Measurements from ENCODE around the gene INPP5K.

INPP5K gene

DNA sequence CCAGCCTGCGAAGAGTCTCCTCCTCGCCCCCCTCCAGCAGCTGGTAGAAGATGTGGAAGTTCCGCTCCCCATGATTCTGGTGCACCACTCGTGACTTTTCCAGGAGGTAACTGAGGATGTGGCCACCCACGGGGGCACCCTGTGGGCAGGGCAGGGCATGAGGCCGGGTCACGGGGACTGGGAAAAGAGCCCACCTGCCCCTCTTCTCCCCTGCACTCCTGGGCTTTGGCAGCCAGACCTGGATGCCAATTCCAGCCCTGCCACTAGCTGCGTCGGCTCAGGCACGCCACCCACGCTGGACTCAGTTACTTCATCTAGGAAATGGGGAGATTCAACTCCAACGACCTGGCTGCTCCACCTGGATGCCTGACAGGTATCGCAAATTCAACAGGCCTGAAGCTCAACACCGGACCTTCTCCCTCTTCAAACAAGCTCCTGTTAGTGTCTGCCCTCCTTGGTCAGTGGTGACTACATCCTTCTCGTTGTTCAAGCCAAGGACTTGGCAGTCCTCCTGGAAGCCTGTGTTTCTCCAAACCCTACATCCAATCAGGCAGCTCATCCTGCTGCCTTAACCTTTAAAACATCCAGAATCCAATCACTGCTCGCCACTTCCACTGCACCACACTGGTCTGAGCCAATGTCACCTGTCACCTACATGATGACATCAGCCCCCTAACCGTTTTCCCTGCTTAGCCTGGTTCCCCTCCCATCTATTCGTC lies 35.5 kb downstream of the INPP5K start:
- Histone ChIP-seq H3K4me3 (ENCODE audit: low read length) (no peak overlapping the region), H3K27me3 (ENCODE audit: insufficient read depth, low read length) (no peaks in the 10 kb centered on the region), H3K9ac (ENCODE audit: low read depth, low read length) (no peak overlapping the region), H3K27ac (ENCODE audit: low read depth, low read length) (no peak overlapping the region), H3K9me3 (ENCODE audit: insufficient read depth, low read depth, low read length) (no peaks in the 10 kb centered on the region), H3K36me3 (ENCODE audit: insufficient read depth, low read length) (peaks cover 60% of the 10 kb centered on the region), H3K4me1 (ENCODE audit: insufficient read depth, low read length) (peaks cover 6% of the 10 kb centered on the region; the same call in 1 of the 2 replicates)
- WGBS, result 93% methylated on average over 18 of the region's 18 CpGs

DNA sequence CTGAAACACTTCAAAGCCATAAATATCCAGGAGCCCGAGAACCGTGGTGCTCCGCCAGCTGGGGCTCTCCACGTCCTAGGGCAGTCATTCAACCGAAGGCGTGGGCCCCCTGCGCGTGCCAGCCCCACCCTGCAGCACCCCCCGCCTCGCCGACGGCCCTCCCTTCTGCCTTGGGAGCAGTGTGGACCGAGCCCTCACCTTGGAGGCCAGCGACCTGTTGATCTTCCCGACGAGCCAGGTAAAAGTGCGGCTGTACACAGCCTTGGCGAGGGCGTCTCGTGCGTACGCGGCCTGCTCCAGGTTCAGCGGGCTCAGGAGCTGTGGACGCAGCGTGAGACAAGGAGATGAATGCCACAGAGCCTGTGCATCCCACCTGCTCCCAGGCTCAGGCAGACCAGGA lies 38.0 kb downstream of the INPP5K start:
- no peaks in the 10 kb centered on the region for H3K27me3 ChIP-seq (ENCODE audit: insufficient read depth, low read length)
- H3K4me1 ChIP-seq (ENCODE audit: insufficient read depth, low read length), result no peaks in the 10 kb centered on the region
- H3K9me3 ChIP-seq (ENCODE audit: insufficient read depth, low read depth, low read length), result no peaks in the 10 kb centered on the region
- 96% methylated on average over 26 of the region's 26 CpGs for WGBS
- no peak overlapping the region for H3K9ac ChIP-seq (ENCODE audit: low read depth, low read length)
- peaks cover 72% of the 10 kb centered on the region for H3K36me3 ChIP-seq (ENCODE audit: insufficient read depth, low read length)
- H3K4me3 ChIP-seq (ENCODE audit: low read length), result no peak overlapping the region
- no peak overlapping the region for H3K27ac ChIP-seq (ENCODE audit: low read depth, low read length)

DNA sequence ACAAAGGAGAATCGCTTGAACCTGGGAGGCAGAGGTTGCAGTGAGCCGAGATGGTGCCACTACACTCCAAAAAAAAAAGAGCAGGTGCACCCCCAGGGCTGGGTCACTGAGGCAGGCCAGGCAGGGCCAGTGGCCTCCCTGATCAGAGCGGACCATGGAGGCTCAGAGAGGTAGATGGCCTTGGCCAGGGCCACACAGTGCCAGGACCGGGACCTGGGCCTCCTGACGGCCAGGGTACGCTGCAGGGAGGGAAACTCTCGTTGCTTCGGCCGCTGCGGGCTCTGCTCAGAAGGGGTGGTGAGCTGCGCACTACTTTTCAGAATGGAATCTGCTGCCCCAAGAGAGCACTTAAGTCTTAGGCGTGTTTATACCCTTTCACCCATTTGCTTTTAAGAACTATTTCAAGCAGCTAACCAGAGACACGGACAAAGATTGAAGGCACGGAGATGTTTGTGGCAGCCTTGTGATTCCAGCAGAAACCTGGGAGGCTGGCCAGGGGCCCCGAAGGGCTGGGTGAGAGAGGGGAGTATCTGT lies 41.0 kb downstream of the INPP5K start:
- no peak overlapping the region for H3K27ac ChIP-seq (ENCODE audit: low read depth, low read length)
- H3K4me3 ChIP-seq (ENCODE audit: low read length), result no peak overlapping the region
- H3K36me3 ChIP-seq (ENCODE audit: insufficient read depth, low read length), result peaks cover 66% of the 10 kb centered on the region
- WGBS, result 92% methylated on average over 15 of the region's 15 CpGs
- no peaks in the 10 kb centered on the region for H3K9me3 ChIP-seq (ENCODE audit: insufficient read depth, low read depth, low read length)
- no peak overlapping the region for H3K9ac ChIP-seq (ENCODE audit: low read depth, low read length)
- no peaks in the 10 kb centered on the region for H3K27me3 ChIP-seq (ENCODE audit: insufficient read depth, low read length)
- H3K4me1 ChIP-seq (ENCODE audit: insufficient read depth, low read length), result no peaks in the 10 kb centered on the region

DNA sequence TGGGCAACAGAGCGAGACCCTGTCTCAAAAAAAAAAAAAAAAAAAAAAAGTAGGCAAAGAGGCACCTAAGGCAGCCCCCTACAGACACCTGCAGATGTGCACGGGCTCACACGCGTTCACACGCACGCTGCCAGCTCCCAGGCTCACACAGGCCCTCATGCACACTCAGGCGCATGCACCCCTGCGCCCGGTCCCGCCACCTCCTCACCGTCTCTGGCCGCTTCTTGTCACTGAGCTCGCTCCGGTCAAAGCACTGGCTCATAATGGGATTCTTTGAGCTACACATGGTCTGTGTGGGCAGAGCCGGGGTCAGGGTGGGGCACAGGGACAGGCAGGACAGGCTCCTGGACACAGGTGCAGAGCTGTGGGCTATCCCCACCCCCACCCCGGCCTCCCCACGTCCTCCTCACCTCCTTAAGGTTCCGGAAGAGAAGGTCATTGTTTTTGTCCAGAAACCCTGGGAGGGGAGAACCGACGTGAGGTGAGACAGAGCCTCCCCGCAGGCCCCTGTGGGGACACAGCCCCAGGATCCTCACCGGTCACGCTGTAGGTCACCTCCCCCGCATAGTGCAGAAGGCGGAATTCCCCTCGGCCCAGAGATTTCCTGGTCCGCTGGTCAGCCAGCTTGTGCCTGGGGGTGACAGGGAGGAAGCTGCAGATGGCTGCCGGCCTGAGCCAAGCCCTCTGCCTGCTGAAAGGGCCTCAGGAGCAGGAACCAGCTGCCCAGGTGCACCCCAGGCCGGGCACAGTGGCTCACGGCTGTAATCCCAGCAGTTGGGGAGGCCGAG lies 41.8 kb downstream of the INPP5K start:
- Histone ChIP-seq H3K4me1 (ENCODE audit: insufficient read depth, low read length) (no peaks in the 10 kb centered on the region), H3K27ac (ENCODE audit: low read depth, low read length) (no peak overlapping the region), H3K9ac (ENCODE audit: low read depth, low read length) (0 out of 2 replicates have a peak overlapping the region, but pooled peaks have one; percentile 20), H3K9me3 (ENCODE audit: insufficient read depth, low read depth, low read length) (no peaks in the 10 kb centered on the region), H3K27me3 (ENCODE audit: insufficient read depth, low read length) (no peaks in the 10 kb centered on the region), H3K36me3 (ENCODE audit: insufficient read depth, low read length) (peaks cover 65% of the 10 kb centered on the region), H3K4me3 (ENCODE audit: low read length) (no peak overlapping the region)
- 87% methylated on average over 31 of the region's 31 CpGs for WGBS

DNA sequence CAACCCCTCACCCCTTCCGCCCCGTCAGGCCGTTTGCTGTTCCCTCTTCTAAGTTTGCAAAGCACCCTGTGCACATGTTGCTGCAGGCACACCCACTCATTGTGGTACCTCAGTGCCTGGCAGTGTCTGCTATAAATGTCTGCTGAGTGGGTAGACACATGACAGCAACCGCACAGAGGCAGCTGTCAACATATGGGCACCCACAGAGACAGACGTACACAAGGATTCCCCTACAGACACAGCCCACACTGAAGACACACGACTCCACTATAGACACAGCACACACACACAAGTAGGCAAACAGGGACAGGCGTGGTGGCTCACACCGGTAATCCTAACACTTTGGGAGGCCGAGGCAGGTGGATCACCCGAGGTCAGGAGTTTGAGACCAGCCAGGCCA lies 42.6 kb downstream of the INPP5K start:
- H3K9ac ChIP-seq (ENCODE audit: low read depth, low read length), result no peak overlapping the region
- no peak overlapping the region for H3K27ac ChIP-seq (ENCODE audit: low read depth, low read length)
- H3K4me3 ChIP-seq (ENCODE audit: low read length), result no peak overlapping the region
- no peaks in the 10 kb centered on the region for H3K27me3 ChIP-seq (ENCODE audit: insufficient read depth, low read length)
- no peaks in the 10 kb centered on the region for H3K4me1 ChIP-seq (ENCODE audit: insufficient read depth, low read length)
- H3K36me3 ChIP-seq (ENCODE audit: insufficient read depth, low read length), result peaks cover 64% of the 10 kb centered on the region
- H3K9me3 ChIP-seq (ENCODE audit: insufficient read depth, low read depth, low read length), result no peaks in the 10 kb centered on the region
- 96% methylated on average over 10 of the region's 10 CpGs for WGBS

DNA sequence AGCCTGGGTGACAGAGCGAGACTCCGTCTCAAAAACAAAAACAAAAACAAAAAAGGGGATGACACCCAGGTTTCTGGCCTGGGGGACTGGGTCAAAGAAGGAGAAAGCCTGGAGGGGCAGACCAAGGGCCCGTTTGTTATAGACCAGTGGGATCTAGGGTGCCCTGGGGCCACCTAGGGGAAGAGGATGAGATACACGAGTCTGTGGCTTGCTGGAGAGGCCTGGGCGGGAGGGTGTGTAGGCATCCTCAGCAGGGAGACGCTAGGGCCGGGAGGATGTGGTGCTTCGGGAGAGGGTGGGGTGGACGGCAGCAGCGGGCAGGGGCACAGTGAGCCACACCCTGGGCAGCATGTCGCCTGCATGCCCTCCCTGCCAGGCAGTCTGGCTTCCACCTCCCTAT lies 43.2 kb downstream of the INPP5K start:
- WGBS, result 79% methylated on average over 11 of the region's 11 CpGs
- no peak overlapping the region for H3K4me3 ChIP-seq (ENCODE audit: low read length)
- no peaks in the 10 kb centered on the region for H3K9me3 ChIP-seq (ENCODE audit: insufficient read depth, low read depth, low read length)
- H3K27ac ChIP-seq (ENCODE audit: low read depth, low read length), result no peak overlapping the region
- H3K27me3 ChIP-seq (ENCODE audit: insufficient read depth, low read length), result no peaks in the 10 kb centered on the region
- no peaks in the 10 kb centered on the region for H3K4me1 ChIP-seq (ENCODE audit: insufficient read depth, low read length)
- H3K36me3 ChIP-seq (ENCODE audit: insufficient read depth, low read length), result peaks cover 65% of the 10 kb centered on the region
- no peak overlapping the region for H3K9ac ChIP-seq (ENCODE audit: low read depth, low read length)

DNA sequence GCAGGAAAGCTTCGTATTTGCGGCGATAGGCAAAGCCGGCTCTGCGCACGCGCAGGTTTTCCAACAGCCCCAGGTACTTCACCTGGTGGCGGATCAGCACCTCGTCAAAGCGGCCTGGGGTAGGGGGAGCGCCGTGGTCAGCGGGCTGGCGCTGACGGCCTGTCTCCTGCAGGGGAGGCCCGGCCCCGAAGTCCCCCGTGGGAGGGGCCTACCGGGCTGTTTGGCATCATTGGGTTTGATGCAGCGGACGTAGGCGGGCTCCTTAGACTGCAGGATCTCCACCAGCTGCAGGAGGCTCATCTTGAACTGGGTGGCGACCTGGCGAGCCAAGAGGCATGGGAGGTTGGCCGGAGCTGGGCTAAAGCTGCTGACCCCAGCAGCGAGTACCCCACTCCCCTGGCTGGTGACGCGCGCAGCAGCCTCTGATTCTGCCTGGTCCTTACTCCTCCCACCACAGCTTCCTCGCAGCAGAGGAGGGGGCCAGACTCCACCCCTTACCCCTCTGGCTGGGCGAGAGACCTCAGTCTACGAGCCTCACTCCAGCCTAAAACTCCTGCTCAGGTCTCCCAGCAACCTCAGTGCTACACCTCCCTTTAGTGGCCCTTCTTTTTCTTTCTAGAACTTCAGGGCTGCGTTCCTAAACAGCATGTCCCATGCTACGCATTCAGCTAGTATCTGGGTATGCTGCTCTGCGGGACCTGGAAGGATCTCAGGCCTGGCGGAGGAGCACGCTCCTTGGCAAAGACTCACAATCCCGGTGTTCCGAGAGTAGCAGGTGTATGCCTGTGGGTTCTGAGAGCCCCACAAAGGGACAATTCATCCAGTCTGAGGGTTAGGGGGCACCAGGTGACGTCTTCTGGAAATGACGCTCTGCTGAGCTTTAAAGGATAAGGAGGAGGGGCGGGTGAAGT lies 44.2 kb downstream of the INPP5K start:
- Histone ChIP-seq H3K27me3 (ENCODE audit: insufficient read depth, low read length) (no peaks in the 10 kb centered on the region), H3K27ac (ENCODE audit: low read depth, low read length) (no peak overlapping the region), H3K36me3 (ENCODE audit: insufficient read depth, low read length) (peaks cover 60% of the 10 kb centered on the region), H3K4me1 (ENCODE audit: insufficient read depth, low read length) (no peaks in the 10 kb centered on the region), H3K9me3 (ENCODE audit: insufficient read depth, low read depth, low read length) (no peaks in the 10 kb centered on the region), H3K9ac (ENCODE audit: low read depth, low read length) (no peak overlapping the region), H3K4me3 (ENCODE audit: low read length) (no peak overlapping the region)
- WGBS, result 93% methylated on average over 42 of the region's 42 CpGs

DNA sequence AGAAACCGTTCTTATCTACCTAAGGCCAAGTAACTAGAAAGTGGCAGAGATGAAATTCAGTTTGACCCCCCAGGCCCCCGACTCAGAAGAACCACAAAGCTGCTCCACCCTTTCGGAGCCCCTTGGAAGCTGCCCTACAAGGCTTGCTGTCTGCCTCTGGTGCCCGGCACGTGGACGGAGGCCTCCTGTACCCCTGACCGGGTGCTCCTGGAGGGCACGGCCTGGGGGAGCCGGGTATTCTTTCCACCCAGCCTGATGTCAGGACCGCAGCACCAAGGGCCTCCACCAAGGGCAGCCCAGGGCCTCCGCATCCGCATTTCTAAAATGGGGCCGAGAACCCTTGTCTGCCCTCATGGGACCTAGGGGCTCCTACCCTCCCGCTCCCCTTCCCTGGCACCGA lies 44.9 kb downstream of the INPP5K start:
- Histone ChIP-seq H3K36me3 (ENCODE audit: insufficient read depth, low read length) (peaks cover 61% of the 10 kb centered on the region), H3K9ac (ENCODE audit: low read depth, low read length) (no peak overlapping the region), H3K27ac (ENCODE audit: low read depth, low read length) (no peak overlapping the region), H3K4me1 (ENCODE audit: insufficient read depth, low read length) (no peaks in the 10 kb centered on the region), H3K4me3 (ENCODE audit: low read length) (no peak overlapping the region), H3K9me3 (ENCODE audit: insufficient read depth, low read depth, low read length) (no peaks in the 10 kb centered on the region), H3K27me3 (ENCODE audit: insufficient read depth, low read length) (no peaks in the 10 kb centered on the region)
- 94% methylated on average over 15 of the region's 15 CpGs for WGBS

DNA sequence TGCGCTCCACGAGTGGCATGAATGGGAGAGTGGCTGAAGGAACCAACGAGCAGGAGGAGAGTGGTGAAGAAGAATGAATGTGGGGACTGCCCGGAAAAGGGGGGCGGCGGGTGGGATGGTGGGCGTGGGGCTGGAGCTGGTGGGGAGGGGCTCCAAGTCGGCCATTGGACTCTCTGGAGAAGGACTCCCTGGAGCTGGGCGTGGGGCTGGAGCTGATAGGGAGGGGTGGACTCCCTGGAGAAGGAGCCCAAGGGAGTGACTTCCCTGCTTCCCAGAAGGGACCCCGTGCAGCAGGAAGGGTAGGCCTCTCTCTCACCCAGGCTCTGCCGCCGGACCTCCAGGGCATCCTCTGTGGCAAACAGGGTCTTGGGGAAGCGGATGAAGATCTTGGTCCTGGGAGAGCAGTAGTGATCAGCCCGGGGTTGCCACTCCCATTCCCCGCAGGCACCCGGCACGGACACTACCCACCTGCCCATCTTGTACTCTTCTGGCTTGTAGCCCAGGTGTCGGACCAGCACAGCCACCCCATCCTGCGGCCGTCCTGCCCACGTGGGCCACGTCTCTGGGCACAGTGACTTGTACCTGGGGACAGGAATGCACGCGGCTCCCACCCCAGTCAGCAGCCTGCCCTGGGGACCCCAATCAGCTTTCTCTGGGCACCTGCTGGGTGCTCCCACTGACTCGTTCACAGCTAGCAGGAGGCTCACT lies 45.5 kb downstream of the INPP5K start:
- Histone ChIP-seq H3K4me3 (ENCODE audit: low read length) (no peak overlapping the region), H3K9ac (ENCODE audit: low read depth, low read length) (no peak overlapping the region), H3K9me3 (ENCODE audit: insufficient read depth, low read depth, low read length) (no peaks in the 10 kb centered on the region), H3K27me3 (ENCODE audit: insufficient read depth, low read length) (no peaks in the 10 kb centered on the region), H3K4me1 (ENCODE audit: insufficient read depth, low read length) (no peaks in the 10 kb centered on the region), H3K27ac (ENCODE audit: low read depth, low read length) (no peak overlapping the region), H3K36me3 (ENCODE audit: insufficient read depth, low read length) (peaks cover 61% of the 10 kb centered on the region)
- WGBS, result 92% methylated on average over 25 of the region's 25 CpGs

DNA sequence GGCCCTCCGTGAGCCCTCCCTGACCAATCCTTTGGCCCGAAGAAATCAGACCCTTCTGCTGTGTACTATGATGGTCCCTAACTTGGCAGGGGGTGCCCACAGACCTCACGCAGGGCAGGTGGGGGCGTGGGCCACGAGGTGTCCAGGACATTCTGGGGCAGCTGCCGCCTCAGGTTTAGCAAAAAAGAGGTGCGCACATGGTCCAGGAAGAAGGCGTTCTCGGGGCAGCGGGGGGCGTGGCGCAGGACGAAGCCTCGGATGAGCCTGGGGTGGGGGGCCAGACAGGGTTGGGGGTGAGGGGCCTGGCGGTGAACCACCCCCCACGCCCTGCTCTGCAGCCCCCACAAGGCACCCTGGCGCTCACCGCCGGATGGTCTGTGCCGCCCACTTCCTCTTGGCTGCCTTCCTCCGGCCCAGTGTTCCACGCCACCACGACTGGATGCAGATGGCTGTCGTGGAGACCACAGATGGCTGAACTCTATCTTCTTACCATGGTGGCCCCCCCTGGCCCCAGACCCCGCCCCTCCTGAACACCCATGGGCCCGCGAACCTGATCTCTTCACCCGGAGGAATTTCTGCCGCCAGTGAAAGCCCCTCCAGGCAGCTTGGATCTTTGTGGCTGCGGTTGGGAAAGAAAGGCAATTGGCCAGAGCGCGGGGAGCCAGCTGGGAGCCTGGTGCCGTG lies 46.2 kb downstream of the INPP5K start:
- H3K36me3 ChIP-seq (ENCODE audit: insufficient read depth, low read length), result peaks cover 62% of the 10 kb centered on the region
- no peaks in the 10 kb centered on the region for H3K27me3 ChIP-seq (ENCODE audit: insufficient read depth, low read length)
- no peak overlapping the region for H3K27ac ChIP-seq (ENCODE audit: low read depth, low read length)
- 91% methylated on average over 33 of the region's 33 CpGs for WGBS
- H3K4me3 ChIP-seq (ENCODE audit: low read length), result no peak overlapping the region
- no peaks in the 10 kb centered on the region for H3K4me1 ChIP-seq (ENCODE audit: insufficient read depth, low read length)
- no peak overlapping the region for H3K9ac ChIP-seq (ENCODE audit: low read depth, low read length)
- H3K9me3 ChIP-seq (ENCODE audit: insufficient read depth, low read depth, low read length), result no peaks in the 10 kb centered on the region

Data from HUES64 (cell line).